Mucosa of descending colon (tissue), 3 donors: Measurements from ENCODE around the gene MAP2. TPM values are rescaled to one million over a fixed set of nuclear protein-coding genes. Genes with fewer than 3 reads are reported as not detected.

Experiments used
- ATAC-seq: fragments of 200-7000 bp; cut with Tn5 transposase; one replicate; pipeline ENCODE4 v1.9.1; 2020; ENCODE audit warnings: mild to moderate bottlenecking, moderate library complexity
- DNase-seq, 3 donors: peaks; one replicate each; pipeline ENCODE4 v3.0.0-alpha.2; 2020
- H3K36me3 ChIP-seq: fragments of 200-600 bp; one replicate; pipeline ENCODE4 v1.8.0; 2021; ENCODE audit warnings: low read depth, mild to moderate bottlenecking
- H3K4me1 ChIP-seq: fragments of 200-600 bp; one replicate; pipeline ENCODE4 v1.8.0; 2021; ENCODE audit warnings: low read depth, mild to moderate bottlenecking
- H3K4me3 ChIP-seq: fragments of 200-600 bp; one replicate; pipeline ENCODE4 v1.8.0; 2021; ENCODE audit warnings: mild to moderate bottlenecking
- H3K9me3 ChIP-seq: fragments of 200-600 bp; one replicate; pipeline ENCODE4 v1.8.0; 2021; ENCODE audit warnings: mild to moderate bottlenecking
- CTCF ChIP-seq: fragments of 200-600 bp; IDR thresholded peaks from one replicate; pipeline ENCODE4 v1.8.0; 2022; ENCODE audit warnings: antibody characterized with exemption, mild to moderate bottlenecking
- intact Hi-C, 2 donors: fragments of 100-400 bp; cut with DNase I in 1 of 2; cut with micrococcal nuclease in 1 of 2; formaldehyde crosslinking; loops; one replicate each; pipeline versions ENCODE4 v1.11.0 to v1.11.1; 2022; cut with DNase I, micrococcal nuclease
- total RNA-seq, 3 donors: library from RNA; stranded (reverse); fragmentation: NEBNext Ultra II Directional in 2 of 3; extraction: Animal tissue kit (Norgen Biotek cat#: 25700) in 2 of 3; gene quantifications; one replicate each; pipeline versions ENCODE4 v1.2.1 to v1.2.4, GENCODE V29; 2021 to 2023
- donor health status: DM: no; HTN: no; CAD: no; lungs with moderate emphysema.
- donor health status: DM: no; HTN: no; CAD: no.
- donor health status: DM: no; HTN: yes; CAD: no.

The MAP2 gene
- total RNA-seq, 3 donors from 2014 or later, result 2.3 to 8.4 (median 2.5) TPM

GRCh38 chr2:209702775-209703174 is 278.9 kb downstream of the MAP2 start:
- no peak overlapping the region for H3K4me3 ChIP-seq

GRCh38 chr2:209713219-209713618 is 289.4 kb downstream of the MAP2 start:
- no peak for DNase-seq
- no peak for TF ChIP-seq CTCF
- Histone ChIP-seq H3K9me3 (no peaks in the 10 kb centered on the region), H3K4me1 (no peaks in the 10 kb centered on the region), H3K4me3 (no peak overlapping the region), H3K36me3 (no peaks in the 10 kb centered on the region)
- no peak for ATAC-seq
- intact Hi-C loops, result no loop called here

More at GRCh38 chr2:209702775-209703174, 278.9 kb downstream of the MAP2 start:
- ATAC-seq (no peak), DNase-seq (no peak)
- intact Hi-C loops, result no loop called here
- Histone ChIP-seq H3K9me3 (no peaks in the 10 kb centered on the region), H3K36me3 (no peaks in the 10 kb centered on the region), H3K4me1 (no peaks in the 10 kb centered on the region)
- TF ChIP-seq CTCF, result no peak

GRCh38 chr2:209719034-209719433 is 295.2 kb downstream of the MAP2 start:
- DNase-seq, result no peak
- ATAC-seq, result no peak
- Histone ChIP-seq H3K4me1 (no peaks in the 10 kb centered on the region), H3K9me3 (no peaks in the 10 kb centered on the region), H3K36me3 (no peaks in the 10 kb centered on the region), H3K4me3 (no peak overlapping the region)
- intact Hi-C loops, result no loop called here
- no peak for TF ChIP-seq CTCF

- TF ChIP-seq CTCF, result no peak
- no peaks in the 10 kb centered on the region for H3K9me3 ChIP-seq
- no peaks in the 10 kb centered on the region for H3K4me1 ChIP-seq
- H3K36me3 ChIP-seq, result no peaks in the 10 kb centered on the region
- DNase-seq (no peak), ATAC-seq (no peak)
- H3K4me3 ChIP-seq, result no peak overlapping the region
- intact Hi-C loops, result no loop called here
Measured at GRCh38 chr2:209721497-209721896, 297.6 kb downstream of the MAP2 start.

GRCh38 chr2:209726311-209726710 is 302.5 kb downstream of the MAP2 start:
- intact Hi-C loops, result no loop called here
- H3K36me3 ChIP-seq, result no peaks in the 10 kb centered on the region
- no peaks in the 10 kb centered on the region for H3K9me3 ChIP-seq
- no peak for TF ChIP-seq CTCF
- no peak overlapping the region for H3K4me3 ChIP-seq
- ATAC-seq (no peak), DNase-seq (no peak)
- no peaks in the 10 kb centered on the region for H3K4me1 ChIP-seq

- H3K4me1 ChIP-seq, result no peaks in the 10 kb centered on the region
- intact Hi-C loops, result no loop called here
- no peak for ATAC-seq
Measured at GRCh38 chr2:209727077-209727476, 303.2 kb downstream of the MAP2 start.

More at GRCh38 chr2:209727077-209727476, 303.2 kb downstream of the MAP2 start:
- no peaks in the 10 kb centered on the region for H3K36me3 ChIP-seq
- no peak for DNase-seq
- H3K4me3 ChIP-seq, result no peak overlapping the region
- no peaks in the 10 kb centered on the region for H3K9me3 ChIP-seq
- TF ChIP-seq CTCF, result no peak
